ENCODE data around the gene KLF16. TPM values are rescaled to one million over a fixed set of nuclear protein-coding genes. Genes with fewer than 3 reads are reported as not detected.

KLF16 gene
- total RNA-seq, 3 donors from 2014 or later, result 2.9 to 4.6 (median 4.1) TPM

DNA sequence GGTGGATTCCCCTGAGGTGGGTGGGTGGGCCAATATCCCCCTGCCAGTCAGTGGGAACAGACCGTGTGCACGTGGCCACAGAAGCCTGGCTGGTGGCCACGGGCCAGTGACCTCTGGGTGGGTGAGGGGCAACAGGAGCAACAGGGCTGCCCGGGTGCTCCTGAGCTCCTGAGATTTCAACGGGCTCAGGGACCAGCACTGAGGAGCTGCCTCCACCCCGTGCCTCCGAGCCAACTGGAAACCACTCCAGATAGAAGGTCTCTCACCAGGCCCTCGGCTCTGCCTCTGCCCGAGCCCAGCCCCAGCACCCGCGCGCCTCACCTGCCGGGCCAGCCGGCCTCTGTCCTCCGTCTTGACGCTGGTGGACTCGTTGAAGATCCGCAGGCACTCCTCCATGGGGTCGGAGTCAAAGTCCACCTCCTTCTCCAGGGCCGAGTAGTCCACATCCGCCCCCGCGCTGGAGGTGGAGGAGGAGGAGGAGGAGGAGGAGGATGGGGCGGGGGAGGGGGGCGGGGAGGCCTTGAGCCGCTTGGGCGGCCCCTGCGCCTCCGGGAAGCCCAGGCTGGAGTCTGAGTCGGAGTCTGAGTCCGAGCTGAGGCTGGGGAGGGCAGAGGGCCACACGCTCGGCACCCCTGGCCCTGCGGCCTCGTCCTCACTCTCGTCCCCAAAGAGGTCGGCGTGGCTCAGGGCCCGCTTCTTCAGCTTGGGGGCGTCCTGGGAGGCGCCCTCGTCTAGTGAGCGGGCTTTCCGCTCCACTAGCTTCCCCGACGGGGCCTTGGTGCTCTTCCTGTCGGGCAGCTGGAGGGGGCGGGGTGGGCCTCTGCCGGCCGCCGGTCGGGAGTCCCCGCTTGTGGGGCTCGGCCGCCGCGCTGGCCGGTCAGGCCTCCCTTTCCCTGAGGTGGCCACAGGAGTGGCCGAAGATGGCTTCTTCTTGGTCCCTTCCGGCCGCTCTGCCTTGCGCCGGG, 36.5 kb downstream of the KLF16 start:
- Histone ChIP-seq H3K27me3 (no peaks in the 10 kb centered on the region), H3K36me3 (no peaks in the 10 kb centered on the region), H3K27ac (no peak overlapping the region), H3K4me3 (no peak overlapping the region), H3K9me3 (no peaks in the 10 kb centered on the region), H3K4me1 (peaks cover 0 to 4% of the 10 kb centered on the region in 2 donors)
- no peak for DNase-seq (ENCODE audit: low spot score in 2 of 2)
- intact Hi-C loops (cut with DNase I; ENCODE audit: low total_unique reads), result no loop called here
- TF ChIP-seq POLR2A (IDR thresholded peaks at IDR 0.05) (no peak), POLR2AphosphoS5 (IDR thresholded peaks at IDR 0.05) (no peak)
- TF ChIP-seq, protein P1, sequence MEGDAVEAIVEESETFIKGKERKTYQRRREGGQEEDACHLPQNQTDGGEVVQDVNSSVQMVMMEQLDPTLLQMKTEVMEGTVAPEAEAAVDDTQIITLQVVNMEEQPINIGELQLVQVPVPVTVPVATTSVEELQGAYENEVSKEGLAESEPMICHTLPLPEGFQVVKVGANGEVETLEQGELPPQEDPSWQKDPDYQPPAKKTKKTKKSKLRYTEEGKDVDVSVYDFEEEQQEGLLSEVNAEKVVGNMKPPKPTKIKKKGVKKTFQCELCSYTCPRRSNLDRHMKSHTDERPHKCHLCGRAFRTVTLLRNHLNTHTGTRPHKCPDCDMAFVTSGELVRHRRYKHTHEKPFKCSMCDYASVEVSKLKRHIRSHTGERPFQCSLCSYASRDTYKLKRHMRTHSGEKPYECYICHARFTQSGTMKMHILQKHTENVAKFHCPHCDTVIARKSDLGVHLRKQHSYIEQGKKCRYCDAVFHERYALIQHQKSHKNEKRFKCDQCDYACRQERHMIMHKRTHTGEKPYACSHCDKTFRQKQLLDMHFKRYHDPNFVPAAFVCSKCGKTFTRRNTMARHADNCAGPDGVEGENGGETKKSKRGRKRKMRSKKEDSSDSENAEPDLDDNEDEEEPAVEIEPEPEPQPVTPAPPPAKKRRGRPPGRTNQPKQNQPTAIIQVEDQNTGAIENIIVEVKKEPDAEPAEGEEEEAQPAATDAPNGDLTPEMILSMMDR (IDR thresholded peaks at IDR 0.05), result no peak

DNA sequence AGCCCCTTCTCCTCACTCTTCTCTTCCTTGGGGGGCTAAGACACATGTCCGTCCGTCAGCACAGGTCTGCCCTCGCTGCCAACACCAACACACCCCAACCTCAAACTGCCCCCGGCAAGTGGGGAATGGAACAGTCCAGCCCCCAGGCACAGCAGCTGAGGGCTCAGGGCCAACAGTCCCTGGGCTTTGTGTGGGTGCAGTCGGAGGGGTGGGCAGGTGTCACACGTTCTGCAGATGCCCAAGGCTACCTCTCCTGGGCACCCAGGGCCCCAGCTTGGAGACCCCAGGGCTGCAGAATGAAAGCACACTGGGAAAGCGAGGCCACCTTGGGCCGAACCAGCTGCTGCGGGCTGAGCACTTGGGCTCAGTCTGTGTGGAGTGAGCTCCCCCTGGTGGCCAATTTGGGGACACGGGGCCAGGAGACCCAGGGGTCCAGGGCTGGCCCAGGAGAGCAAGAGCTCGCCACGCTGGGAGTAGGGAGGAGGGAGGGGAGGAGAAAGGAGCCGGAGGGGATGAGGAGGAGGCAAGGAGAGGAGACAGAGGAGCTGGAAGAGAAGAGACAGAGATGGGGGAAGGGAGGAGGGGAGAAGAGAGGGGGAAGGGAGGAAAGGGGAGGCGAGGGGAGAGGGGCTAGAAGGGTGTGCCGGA, 37.3 kb downstream of the KLF16 start:
- H3K36me3 ChIP-seq, result no peaks in the 10 kb centered on the region
- H3K27ac ChIP-seq, result no peak overlapping the region
- peaks cover 0 to 4% of the 10 kb centered on the region in 2 donors for H3K4me1 ChIP-seq
- TF ChIP-seq, protein P1 (IDR thresholded peaks at IDR 0.05), result peak; percentile 86 to 94 (median 90)
- TF ChIP-seq POLR2AphosphoS5 (IDR thresholded peaks at IDR 0.05), result no peak
- H3K9me3 ChIP-seq, result no peaks in the 10 kb centered on the region
- peak; percentile 52 to 79 for DNase-seq (ENCODE audit: low spot score in 2 of 2)
- no peaks in the 10 kb centered on the region for H3K27me3 ChIP-seq
- no peak overlapping the region for H3K4me3 ChIP-seq
- intact Hi-C loops (cut with DNase I; ENCODE audit: low total_unique reads), result no loop called here

DNA sequence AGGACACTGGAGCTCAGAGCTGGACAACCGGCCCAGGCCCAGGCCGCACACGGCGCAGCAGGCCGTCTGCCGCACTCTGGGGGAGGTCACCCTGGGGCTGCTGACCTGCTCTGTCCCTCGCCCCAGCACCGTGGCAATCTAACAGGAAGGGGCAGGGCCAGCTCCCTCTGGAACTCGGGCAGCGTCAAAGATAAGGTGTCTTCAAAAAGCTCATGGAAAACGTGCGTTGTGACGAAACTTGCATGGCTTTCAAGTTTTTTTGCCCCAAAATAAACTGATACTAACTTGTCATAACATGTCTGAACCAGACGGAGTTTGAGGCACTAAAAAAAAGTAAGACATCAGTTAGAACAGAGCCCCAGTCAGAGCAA, 39.1 kb downstream of the KLF16 start:
- Histone ChIP-seq H3K9me3 (no peaks in the 10 kb centered on the region), H3K27ac (no peak overlapping the region), H3K4me3 (no peak overlapping the region), H3K36me3 (no peaks in the 10 kb centered on the region), H3K27me3 (no peaks in the 10 kb centered on the region), H3K4me1 (peaks cover 0 to 4% of the 10 kb centered on the region in 2 donors)
- no peak for DNase-seq (ENCODE audit: low spot score in 2 of 2)
- intact Hi-C loops (cut with DNase I; ENCODE audit: low total_unique reads), result no loop called here
- TF ChIP-seq, protein P1 (IDR thresholded peaks at IDR 0.05), result no peak
- no peak for TF ChIP-seq POLR2A (IDR thresholded peaks at IDR 0.05)
- no peak for TF ChIP-seq POLR2AphosphoS5 (IDR thresholded peaks at IDR 0.05)

DNA sequence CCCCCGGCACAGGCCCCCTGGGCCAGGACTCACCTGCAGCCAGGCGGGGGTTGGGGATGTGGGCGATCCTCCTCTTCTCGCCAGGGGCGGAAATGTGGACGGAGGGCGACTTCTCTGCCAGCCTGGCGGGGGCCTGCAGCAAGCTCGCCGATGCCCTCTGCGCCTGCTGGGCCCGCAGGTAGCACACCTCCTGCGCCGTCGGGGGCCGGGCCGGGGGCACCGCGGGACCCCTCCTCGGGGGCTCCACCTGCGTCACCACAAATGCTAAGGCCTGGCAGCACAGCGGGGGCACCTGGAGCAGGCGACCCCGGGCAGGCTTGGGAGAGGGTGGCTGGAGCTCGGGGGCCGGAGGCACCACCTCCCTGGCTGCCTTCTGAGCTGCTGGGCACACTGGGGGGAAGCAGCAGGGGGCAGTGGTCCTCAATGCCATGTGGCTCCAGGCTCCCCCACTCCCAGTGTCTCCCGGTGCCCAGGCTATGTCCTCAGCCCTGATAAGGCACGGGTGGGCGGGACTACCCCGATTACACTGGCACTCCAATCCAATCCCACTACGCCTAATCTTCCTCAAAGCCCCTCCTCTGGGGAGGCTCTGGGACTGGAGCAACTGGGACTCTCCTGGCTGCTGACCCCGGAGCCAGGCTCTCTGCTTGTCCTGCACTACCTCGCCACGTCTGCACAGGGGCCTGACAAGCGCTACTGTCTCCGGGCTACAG, 39.7 kb downstream of the KLF16 start:
- peaks cover 3% of the 10 kb centered on the region for H3K36me3 ChIP-seq

More for the DNA sequence above, 39.7 kb downstream of the KLF16 start:
- H3K27ac ChIP-seq, result no peak overlapping the region
- no peak overlapping the region for H3K4me3 ChIP-seq
- no peaks in the 10 kb centered on the region for H3K27me3 ChIP-seq
- peaks cover 0 to 4% of the 10 kb centered on the region in 2 donors for H3K4me1 ChIP-seq
- no peak for DNase-seq (ENCODE audit: low spot score in 2 of 2)
- TF ChIP-seq, protein P1 (IDR thresholded peaks at IDR 0.05), result no peak
- no peak for TF ChIP-seq POLR2AphosphoS5 (IDR thresholded peaks at IDR 0.05)
- TF ChIP-seq POLR2A (IDR thresholded peaks at IDR 0.05), result no peak
- intact Hi-C loops (cut with DNase I; ENCODE audit: low total_unique reads), result no loop called here
- no peaks in the 10 kb centered on the region for H3K9me3 ChIP-seq
